NCI-H1436 (cell line): ENCODE data around the gene BDNF.
"Not testable (repeated sequence)": the region's sequence is repeated elsewhere in the genome, so short reads cannot be mapped to it uniquely, and the experiment has no call there.

Experiments
- DNase-seq: peaks from one replicate; lab custom pipeline; 2025; lab: John Stamatoyannopoulos, UW

BDNF gene

GRCh38 chr11:27700351-27701301 lies at the start of gene BDNF:
TSS of gene BDNF (minus strand) at chr11:27700455. CDS start at chr11:27658564, 41,891 bp downstream.
- DNase-seq, result no peak

- no peak for DNase-seq
Measured at GRCh38 chr11:27740362-27741013, 40.2 kb upstream of the BDNF start.

GRCh38 chr11:27735281-27735680 lies 35.0 kb upstream of the BDNF start:
- no peak for DNase-seq

DNA sequence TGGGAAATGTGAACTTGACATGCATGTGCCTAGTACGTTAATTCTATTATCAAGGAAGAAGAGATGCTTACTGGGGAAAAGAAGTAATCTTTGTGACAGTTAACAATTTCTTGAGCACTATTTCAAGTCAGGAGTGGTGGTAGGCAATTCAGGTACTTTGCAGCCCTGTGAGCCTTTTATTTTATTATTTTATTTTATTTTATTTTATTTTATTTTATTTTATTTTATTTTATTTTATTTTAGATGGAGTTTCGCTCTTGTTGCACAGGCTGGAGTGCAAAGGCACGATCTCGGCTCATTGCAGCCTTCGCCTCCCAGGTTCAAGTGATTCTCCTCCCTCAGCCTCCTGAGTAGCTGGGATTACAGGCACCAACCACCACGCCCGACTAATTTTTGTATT lies 31.5 kb upstream of the BDNF start:
- not testable (repeated sequence) for DNase-seq

DNA sequence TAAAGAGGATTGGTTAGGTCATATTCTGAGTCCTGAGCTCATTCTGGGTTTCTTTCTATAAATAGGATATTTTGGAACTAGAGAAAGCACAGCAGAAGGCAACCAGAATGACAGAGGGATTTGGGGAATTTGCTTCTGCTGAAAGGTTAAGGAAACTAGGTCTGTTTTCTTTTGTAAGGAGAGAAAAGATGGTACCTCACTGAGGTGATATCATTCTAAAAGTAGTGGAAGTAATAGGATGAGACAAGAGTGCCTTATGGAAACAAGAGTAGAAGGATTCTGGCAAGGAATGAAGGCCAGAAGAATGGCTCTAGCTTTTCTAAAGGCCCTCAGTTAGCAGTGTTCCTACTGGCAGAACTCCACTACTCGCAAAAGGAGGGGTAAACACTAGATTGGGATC lies 26.7 kb upstream of the BDNF start:
- no peak for DNase-seq

DNA sequence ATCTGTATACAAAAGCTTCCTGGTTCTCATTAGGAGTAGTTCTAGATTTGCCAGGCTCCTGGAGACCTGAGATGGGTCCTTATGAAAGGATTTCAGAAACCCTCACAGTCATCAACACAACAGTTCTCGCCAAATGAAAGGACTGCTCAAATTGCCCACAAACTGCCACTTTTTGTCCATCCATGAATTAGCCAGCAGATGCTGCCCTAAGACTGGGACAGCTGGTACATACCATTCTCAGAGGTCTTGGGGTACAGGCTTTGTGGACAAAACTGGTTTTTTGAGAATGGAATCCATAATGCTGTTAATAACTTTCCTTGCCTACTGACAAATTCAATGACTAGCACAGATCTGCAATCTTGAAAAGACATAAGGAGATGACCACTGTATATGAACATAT lies 23.4 kb upstream of the BDNF start:
- no peak for DNase-seq

- DNase-seq, result no peak
Measured at GRCh38 chr11:27722953-27723344, 22.7 kb upstream of the BDNF start.

DNA sequence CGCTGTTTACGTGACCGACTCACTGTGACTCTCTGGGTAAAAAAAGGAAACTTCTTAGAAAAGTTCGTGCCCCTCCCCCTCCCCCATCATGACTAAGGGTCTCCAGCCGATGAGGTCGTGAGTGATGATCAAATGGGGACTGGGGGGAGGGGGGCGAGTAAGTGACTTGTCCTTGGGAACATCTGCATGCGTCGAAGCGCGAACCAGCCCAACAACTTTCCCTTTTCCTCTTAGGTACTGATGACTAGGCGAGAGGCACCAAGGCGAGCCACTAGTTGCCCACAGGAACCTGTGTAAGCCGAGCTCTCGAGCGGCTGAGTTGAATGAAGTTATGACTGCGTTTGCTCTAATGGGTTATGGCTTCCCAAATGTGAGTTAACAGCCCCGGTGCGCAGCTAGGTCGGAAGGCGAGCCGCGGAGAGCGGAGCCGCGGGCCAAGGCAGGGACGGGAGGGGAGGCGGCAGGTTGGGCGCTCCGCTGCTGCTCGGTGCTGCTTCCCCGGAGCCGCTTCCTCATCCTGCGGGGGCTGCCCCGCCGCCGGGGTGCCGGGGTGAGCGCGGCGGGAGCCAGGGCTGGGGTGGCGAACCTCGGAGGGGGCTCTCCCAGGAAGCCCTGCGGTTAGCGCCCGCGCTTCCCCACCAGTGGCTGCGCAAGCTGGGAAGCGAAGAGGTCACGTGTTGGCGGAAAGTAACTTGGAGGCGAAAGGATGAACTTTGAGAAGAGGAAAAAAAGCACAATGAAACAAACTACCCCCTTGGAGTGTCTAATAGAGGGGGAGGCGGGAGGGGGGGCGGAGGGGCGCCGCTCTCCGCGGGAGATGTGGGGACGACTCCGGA lies 22.1 kb upstream of the BDNF start:
- DNase-seq, result no peak

DNA sequence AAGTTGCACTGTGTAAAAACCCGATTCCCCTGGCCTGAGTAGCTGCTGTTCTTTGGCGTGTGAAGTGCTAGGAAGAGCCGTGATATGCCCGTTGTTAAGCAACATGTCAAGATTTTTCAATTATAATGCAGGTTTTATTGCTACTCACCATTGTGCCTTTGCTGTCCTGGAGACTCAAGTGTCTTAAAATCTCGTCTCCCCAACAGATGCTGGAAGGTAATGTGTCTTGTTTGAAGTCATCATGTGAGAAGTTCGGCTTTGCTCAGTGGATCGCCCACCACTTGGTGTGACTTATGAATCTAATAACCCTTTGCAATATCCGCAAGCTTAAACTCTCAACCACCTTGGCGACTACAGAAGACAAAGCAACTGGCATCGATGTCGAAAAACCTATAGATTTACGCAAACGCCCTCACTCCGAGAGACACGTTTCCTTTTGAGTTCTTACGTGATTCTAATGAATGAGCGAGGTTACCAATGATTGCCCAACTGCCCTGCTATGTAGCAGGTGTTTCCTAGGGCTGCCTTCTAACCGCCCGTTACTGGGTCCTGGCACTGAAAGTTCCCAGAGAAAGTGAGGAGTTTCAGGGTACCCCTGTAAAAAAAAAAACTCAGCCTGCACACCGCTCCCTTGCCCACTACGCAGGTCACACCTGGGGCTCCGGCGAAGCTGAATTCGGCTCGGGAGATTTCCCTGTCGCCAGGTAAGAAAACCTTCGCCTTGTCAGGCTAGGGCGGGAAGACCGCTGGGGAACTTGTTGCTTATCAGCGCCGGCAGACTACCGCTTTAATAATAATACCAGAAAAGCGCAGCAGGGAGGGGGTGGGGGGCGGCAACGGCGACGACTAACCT lies 21.2 kb upstream of the BDNF start:
- no peak for DNase-seq

DNA sequence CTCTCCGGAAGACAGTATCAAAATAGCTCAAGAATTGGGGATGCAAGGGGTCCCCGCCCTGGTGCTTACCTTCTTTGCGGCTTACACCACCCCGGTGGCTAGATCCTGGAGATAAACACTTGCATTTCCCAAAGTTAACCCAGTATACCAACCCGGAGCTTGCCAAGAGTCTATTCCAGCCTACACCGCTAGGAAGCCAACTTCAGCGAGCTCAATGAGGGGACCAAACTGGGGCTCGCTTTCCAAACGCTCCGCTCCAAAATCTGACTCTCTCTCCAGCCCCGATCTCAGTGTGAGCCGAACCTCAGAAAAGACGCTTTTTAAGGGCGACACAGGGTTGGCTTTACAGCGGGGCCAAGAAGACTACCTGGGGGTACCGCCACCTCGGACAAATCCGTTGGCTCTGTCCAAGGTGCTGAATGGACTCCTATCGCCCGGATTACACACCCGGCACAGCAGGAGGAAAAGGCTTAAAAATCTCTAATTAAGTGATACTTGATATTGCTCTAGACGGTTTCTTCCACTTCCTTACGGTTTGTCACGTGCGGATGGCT lies 20.1 kb upstream of the BDNF start:
- no peak for DNase-seq

DNA sequence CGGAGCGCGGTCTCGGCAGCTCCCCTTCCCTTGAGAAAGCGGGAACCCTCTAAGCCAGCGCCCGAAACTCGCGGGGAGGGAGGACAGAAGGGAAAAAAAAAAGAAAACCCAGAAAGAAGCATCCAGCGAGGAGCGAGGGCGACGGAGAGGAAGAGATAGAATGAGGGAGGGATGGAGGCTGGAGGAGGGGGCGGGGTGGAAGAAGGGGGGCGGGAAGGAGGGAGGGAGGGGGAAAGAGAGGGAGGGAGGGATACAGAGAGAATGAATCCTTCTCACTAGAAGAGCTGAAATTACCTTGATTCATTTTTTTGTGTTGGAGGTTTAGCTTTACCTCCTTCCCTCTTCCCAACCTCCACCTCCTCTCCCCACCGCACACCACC lies 19.3 kb upstream of the BDNF start:
- DNase-seq, result no peak

GRCh38 chr11:27718863-27719545 lies 18.7 kb upstream of the BDNF start:
- DNase-seq, result no peak

DNA sequence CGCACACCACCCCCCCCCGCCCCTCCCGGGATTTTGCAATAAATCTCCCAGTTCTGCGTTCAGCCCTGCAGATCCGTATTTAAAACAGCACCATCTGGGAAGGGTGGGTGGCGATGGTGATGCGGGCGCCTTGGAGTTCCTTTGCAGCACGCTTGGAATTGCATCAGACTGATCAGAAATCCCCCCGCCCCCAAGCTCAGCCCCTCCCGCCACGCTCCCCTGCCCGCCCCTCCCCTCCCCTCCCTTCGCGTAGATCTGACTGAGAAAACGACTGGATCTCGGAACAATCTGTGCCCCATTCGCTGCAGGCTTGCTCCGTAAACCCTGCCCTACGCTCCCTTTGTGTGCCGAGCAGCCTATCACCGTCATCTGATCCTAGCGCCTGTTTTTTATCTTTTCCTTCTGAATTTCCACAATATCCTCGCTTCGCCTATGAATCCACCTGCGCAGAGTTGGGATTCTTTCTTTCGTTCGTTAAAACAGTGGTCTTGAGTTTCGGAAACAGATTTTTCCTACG lies 18.1 kb upstream of the BDNF start:
- no peak for DNase-seq

DNA sequence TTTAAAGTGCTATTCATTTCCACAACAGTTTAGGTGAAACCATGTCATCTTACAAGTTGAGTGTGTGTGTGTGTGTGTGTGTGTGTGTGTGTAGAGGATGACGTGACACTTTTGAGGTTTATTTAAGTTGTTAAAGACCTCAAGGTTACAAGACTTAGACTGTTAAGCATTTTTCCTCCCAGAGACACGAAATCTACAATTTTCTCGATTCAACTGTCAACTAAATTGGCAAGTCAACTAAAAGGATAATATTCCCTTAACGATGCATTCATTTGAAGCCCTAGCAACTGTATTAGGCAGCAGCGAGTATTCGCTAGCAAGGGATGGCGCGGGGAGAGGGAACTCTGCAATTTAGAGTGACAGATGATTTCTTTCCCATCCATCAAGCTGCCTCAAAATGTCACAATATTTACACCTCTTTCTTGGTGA lies 17.6 kb upstream of the BDNF start:
- no peak for DNase-seq

DNA sequence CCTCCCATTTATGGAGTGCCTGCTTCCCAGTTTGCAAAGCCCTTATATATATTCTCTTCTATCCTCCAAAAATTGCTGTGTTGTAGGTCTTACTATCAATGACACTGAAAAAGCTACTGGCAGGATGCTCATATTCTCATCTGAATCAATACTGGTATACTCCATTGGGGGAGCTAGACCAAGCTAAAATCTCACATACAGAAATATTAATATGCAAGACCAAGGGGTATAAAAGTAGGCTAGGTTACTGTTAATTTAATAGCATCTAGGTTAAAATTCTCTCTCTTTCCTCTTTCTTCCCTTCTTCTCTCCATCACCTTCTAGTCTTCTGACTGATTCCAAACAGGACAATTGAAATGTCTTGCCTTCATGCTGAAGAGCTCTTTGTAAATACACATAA lies 17.1 kb upstream of the BDNF start:
- DNase-seq, result no peak

GRCh38 chr11:27716835-27717234 lies 16.6 kb upstream of the BDNF start:
- no peak for DNase-seq

- DNase-seq, result no peak
Measured at GRCh38 chr11:27716216-27716615, 16.0 kb upstream of the BDNF start.

DNA sequence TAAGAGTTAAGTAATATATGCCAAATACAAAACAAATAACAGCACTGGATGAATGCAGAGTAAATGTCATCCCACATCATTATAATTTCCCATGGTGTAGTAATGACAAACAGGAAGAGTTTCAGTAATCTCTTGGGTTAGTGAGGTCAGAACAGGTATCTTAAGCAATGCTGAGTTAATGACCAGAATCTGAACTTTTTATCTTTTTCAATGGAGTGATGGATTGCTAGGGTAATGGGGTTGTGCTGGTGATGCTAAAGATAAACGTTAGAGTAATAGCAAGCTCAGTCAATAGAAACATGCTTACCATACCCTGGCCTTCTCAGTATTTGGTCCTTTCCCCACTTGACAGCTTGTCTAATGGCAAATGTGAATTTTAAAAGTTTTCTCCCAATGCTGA lies 11.5 kb upstream of the BDNF start:
- no peak for DNase-seq

DNA sequence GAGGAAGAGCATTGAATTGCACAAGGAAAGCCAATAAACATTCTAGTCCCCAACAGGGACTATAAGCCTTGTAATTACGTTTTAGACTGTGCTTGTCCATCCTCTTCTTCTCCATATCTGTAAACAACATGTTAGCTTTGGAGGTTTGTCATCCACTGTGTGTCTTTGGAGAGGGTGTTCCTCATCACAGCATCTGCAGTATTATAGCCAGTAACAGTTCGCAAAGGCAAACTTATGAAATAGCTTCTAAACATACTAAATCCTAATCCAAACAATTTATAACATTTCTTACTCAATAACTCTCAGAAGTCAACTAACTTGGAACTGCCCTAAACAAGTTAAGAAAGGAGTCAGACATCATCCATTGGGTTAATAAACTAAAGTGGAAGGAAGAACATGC lies 10.3 kb upstream of the BDNF start:
- no peak for DNase-seq

DNA sequence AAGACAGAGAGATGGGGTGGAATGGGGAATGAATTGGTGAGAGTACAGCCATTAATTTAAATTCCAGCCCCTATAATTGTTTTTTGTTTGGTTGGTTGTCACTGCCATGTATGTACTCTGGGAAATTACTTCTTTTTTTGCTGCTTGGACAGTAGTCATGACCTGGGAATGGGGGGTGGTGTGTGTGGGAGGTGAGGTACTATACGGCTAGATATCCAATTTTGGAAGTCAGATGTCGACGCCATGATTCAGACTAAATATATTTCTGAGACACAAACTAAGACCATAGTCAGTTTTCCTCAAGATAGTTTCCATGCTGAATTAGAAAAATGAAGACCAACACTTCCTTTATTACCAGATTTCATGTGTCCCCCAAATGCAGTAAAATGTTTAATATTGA lies 7.4 kb upstream of the BDNF start:
- DNase-seq, result no peak
